Smooth muscle cell (in vitro differentiated cells): ENCODE measurements around the gene MAP7. TPM values are rescaled to one million over a fixed set of nuclear protein-coding genes. Genes with fewer than 3 reads are reported as not detected.
"Not testable (repeated sequence)": the region's sequence is repeated elsewhere in the genome, so short reads cannot be mapped to it uniquely, and the experiment has no call there.

Experiments
- DNase-seq: peaks from one replicate; lab custom pipeline; 2025; ENCODE audit not compliant: unreplicated experiment; lab: John Stamatoyannopoulos, UW
- H2AFZ ChIP-seq: fragments of 200-600 bp; sonication (generic); 2 replicates; pipeline ENCODE4 v1.6.0; 2016; ENCODE audit warnings: antibody characterized with exemption, low read depth, mild to moderate bottlenecking
- H3F3A ChIP-seq: fragments of 200-600 bp; sonication (generic); 2 replicates; pipeline ENCODE4 v1.6.0; 2017; ENCODE audit warnings: antibody characterized with exemption, low read depth
- H3K27ac ChIP-seq: fragments of 200-600 bp; sonication (generic); 2 replicates; pipeline ENCODE4 v1.5.1; 2016; ENCODE audit warnings: low read depth, mild to moderate bottlenecking
- H3K27me3 ChIP-seq: fragments of 200-600 bp; sonication (generic); 2 replicates; pipeline ENCODE4 v1.6.1; 2016; ENCODE audit warnings: low read depth, mild to moderate bottlenecking
- H3K36me3 ChIP-seq: fragments of 200-600 bp; sonication (generic); 2 replicates; pipeline ENCODE4 v1.5.1; 2016; ENCODE audit warnings: low read depth
- H3K4me1 ChIP-seq: fragments of 200-600 bp; sonication (generic); 2 replicates; pipeline ENCODE4 v1.5.1; 2016; ENCODE audit warnings: low read depth
- H3K4me2 ChIP-seq: fragments of 200-600 bp; sonication (generic); 2 replicates; pipeline ENCODE4 v1.6.0; 2016; ENCODE audit warnings: mild to moderate bottlenecking
- H3K4me3 ChIP-seq: fragments of 200-600 bp; sonication (generic); 2 replicates; pipeline ENCODE4 v1.5.1; 2016; ENCODE audit warnings: mild to moderate bottlenecking
- H3K79me2 ChIP-seq: fragments of 200-600 bp; sonication (generic); 2 replicates; pipeline ENCODE4 v1.6.0; 2016; ENCODE audit warnings: low read depth, mild to moderate bottlenecking
- H3K9ac ChIP-seq: fragments of 200-600 bp; sonication (generic); 2 replicates; pipeline ENCODE4 v1.6.0; 2016; ENCODE audit warnings: low read depth
- H3K9me3 ChIP-seq: fragments of 200-600 bp; sonication (generic); replicated peaks from 2 replicates; pipeline ENCODE4 v1.5.1; 2016; ENCODE audit warnings: low read depth
- H4K20me1 ChIP-seq: fragments of 200-600 bp; sonication (generic); 2 replicates; pipeline ENCODE4 v1.6.0; 2016; ENCODE audit warnings: low read depth
- WGBS: methylation state at CpG from one replicate; pipeline ENCODE4 v1.1.7; 2016; ENCODE audit warnings: low lambda C conversion rate; 5-methylcytosine and 5-hydroxymethylcytosine counted together
- polyA plus RNA-seq: library from polyadenylated mRNA; unstranded; fragments of >200 nt; fragmentation: Nextera tagmentation; extraction: Ambion mirVana; gene quantifications from 2 replicates; pipeline ENCODE4 v1.2.1, GENCODE V29; 2016
- total RNA-seq: library from RNA; depleted of rRNA; stranded (reverse); fragments of >200 nt; gene quantifications from 2 replicates; pipeline ENCODE4 v1.2.3, GENCODE V29; 2014
- TF ChIP-seq, protein P1 (sequence below): fragments of 200-600 bp; sonication (generic); IDR thresholded peaks from 2 replicates; pipeline ENCODE4 v1.5.1; 2017; ENCODE audit warnings: borderline replicate concordance, mild to moderate bottlenecking, antibody characterized with exemption; ENCODE audit not compliant: insufficient read depth, poor library complexity, severe bottlenecking

The MAP7 gene
- total and polyA plus RNA-seq, 2 experiments from 2014 or later: 1.6 to 8.2 TPM

DNA sequence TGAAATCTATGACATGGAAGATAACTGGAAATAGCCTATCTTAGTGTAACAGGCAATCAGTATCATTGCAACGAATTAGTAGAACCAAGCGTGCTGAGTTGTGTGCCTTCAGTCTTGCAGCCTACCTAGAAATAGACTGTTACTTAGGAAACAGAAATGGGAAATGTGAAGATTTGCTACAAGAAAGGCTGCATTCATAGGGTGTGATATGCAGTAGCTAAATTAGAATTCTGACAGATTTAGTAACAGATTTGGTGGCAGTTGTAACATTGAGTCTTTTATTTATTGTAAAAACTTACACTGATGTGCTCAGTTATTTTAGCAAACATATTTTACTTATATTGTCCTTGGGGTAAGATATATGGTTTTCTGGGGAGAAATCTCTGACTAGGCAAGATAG, 56.2 kb downstream of the MAP7 start:
- TF ChIP-seq, protein P1, sequence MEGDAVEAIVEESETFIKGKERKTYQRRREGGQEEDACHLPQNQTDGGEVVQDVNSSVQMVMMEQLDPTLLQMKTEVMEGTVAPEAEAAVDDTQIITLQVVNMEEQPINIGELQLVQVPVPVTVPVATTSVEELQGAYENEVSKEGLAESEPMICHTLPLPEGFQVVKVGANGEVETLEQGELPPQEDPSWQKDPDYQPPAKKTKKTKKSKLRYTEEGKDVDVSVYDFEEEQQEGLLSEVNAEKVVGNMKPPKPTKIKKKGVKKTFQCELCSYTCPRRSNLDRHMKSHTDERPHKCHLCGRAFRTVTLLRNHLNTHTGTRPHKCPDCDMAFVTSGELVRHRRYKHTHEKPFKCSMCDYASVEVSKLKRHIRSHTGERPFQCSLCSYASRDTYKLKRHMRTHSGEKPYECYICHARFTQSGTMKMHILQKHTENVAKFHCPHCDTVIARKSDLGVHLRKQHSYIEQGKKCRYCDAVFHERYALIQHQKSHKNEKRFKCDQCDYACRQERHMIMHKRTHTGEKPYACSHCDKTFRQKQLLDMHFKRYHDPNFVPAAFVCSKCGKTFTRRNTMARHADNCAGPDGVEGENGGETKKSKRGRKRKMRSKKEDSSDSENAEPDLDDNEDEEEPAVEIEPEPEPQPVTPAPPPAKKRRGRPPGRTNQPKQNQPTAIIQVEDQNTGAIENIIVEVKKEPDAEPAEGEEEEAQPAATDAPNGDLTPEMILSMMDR: no peak
- Histone ChIP-seq H3K27ac (no peak overlapping the region), H3F3A (no peaks in the 10 kb centered on the region), H3K9ac (no peak overlapping the region), H3K79me2 (no peaks in the 10 kb centered on the region), H3K4me1 (no peaks in the 10 kb centered on the region), H4K20me1 (no peaks in the 10 kb centered on the region), H3K36me3 (no peaks in the 10 kb centered on the region), H2AFZ (no peak overlapping the region), H3K27me3 (no peaks in the 10 kb centered on the region), H3K9me3 (no peaks in the 10 kb centered on the region), H3K4me3 (no peak overlapping the region), H3K4me2 (no peak overlapping the region)
- WGBS: 91% methylated on average over 2 of the region's 2 CpGs
- DNase-seq: no peak

DNA sequence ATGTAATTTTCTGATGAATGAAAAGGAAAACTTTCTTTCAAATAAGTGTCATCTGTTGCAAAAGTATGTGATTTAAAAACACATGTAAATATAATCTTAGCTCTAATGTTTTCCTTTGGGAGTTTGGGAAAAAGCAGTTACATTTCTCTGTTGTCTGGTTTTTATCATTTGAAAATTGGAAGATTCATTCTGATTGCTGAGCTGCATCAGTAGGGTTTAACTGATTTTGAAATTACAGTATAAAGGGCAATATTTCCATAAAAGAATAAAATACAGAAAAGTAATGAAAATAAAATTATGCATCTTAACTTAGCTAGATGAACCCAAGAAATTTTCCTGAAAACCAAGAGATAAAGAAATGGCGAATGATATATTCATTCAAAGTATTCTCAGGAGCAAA, 57.8 kb downstream of the MAP7 start:
- Histone ChIP-seq H3F3A (no peaks in the 10 kb centered on the region), H4K20me1 (no peaks in the 10 kb centered on the region), H3K4me1 (no peaks in the 10 kb centered on the region), H2AFZ (no peak overlapping the region), H3K4me2 (no peak overlapping the region), H3K79me2 (no peaks in the 10 kb centered on the region), H3K27me3 (no peaks in the 10 kb centered on the region), H3K27ac (no peak overlapping the region), H3K9ac (no peak overlapping the region), H3K9me3 (no peaks in the 10 kb centered on the region), H3K4me3 (no peak overlapping the region), H3K36me3 (no peaks in the 10 kb centered on the region)
- TF ChIP-seq, protein P1: no peak
- DNase-seq: no peak
- 97% methylated on average over 1 of the region's 1 CpG for WGBS

DNA sequence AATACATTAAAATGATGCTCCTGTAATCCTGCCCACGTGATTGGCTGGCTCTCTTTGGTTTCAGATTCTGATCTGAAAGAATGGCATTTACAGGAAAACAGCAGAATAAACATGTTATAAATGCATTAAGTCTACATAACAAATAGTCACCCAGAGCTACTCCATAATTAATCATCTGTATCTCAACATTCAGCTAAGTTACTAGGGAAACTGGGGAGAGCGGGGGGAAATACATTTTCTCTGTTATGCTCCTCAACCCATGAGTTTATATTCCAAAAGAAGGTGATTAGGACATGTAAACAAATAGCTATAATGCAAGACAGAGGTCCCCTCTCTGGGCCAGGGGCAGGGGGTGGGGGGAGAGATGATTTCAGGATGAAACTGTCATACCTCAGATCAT, 58.5 kb downstream of the MAP7 start:
- Histone ChIP-seq H3K79me2 (no peaks in the 10 kb centered on the region), H3F3A (no peaks in the 10 kb centered on the region), H3K27me3 (no peaks in the 10 kb centered on the region), H3K36me3 (no peaks in the 10 kb centered on the region), H4K20me1 (no peaks in the 10 kb centered on the region), H3K4me3 (no peak overlapping the region), H3K27ac (no peak overlapping the region), H3K4me1 (no peaks in the 10 kb centered on the region), H3K9ac (no peak overlapping the region), H3K9me3 (no peaks in the 10 kb centered on the region), H2AFZ (no peak overlapping the region), H3K4me2 (no peak overlapping the region)
- DNase-seq: no peak
- TF ChIP-seq, protein P1: no peak
- WGBS: 92% methylated on average over 2 of the region's 2 CpGs

DNA sequence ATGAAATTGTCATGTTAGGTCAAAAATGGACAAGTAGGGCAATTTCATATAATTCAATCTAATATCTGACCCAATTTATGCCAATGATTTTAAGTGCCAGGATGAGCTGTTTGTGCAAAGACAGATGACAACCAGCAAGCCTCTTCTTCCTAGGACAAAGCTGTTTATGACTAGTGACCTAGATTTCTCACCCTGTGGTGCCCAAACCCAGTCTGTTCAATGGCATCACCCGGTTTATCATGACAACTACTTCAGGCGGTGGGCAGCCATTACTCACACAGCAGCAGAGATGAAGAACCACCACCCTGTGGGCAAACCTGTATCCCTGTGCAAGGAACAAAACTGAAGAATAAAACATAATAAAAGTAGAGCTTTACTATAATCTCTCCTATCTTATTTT, 59.0 kb downstream of the MAP7 start:
- DNase-seq: no peak
- Histone ChIP-seq H3K9me3 (no peaks in the 10 kb centered on the region), H3F3A (no peaks in the 10 kb centered on the region), H3K9ac (no peak overlapping the region), H3K4me3 (no peak overlapping the region), H4K20me1 (no peaks in the 10 kb centered on the region), H3K27ac (no peak overlapping the region), H3K27me3 (no peaks in the 10 kb centered on the region), H2AFZ (no peak overlapping the region), H3K36me3 (no peaks in the 10 kb centered on the region), H3K4me2 (no peak overlapping the region), H3K4me1 (no peaks in the 10 kb centered on the region), H3K79me2 (no peaks in the 10 kb centered on the region)
- TF ChIP-seq, protein P1: no peak
- 94% methylated on average over 2 of the region's 2 CpGs for WGBS

DNA sequence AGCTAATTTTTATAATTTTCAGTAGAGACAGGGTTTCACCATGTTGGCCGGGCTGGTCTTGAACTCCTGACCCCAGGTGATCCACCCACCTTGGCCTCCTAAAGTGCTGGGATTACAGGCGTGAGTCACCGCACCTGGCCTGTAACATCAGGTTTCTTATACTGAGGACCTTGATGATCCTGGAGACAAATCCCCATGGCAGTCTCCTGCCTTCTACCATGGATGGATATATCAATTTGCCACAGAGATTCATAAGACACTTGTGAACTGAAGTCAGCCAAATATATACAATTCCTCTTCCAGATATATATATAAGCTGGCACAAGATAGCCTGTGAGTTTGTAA, 60.6 kb downstream of the MAP7 start:
- not testable (repeated sequence) for H2AFZ ChIP-seq, H3K36me3 ChIP-seq, H3K4me1 ChIP-seq, H3K79me2 ChIP-seq, H3K9me3 ChIP-seq, H3K27me3 ChIP-seq, H3K9ac ChIP-seq, H3K27ac ChIP-seq, H3K4me3 ChIP-seq, H3K4me2 ChIP-seq, H4K20me1 ChIP-seq, H3F3A ChIP-seq, DNase-seq
- WGBS: 100% methylated on average over 3 of the region's 3 CpGs
